Endodermal cell (in vitro differentiated cells): ENCODE results near the gene ARHGAP40. TPM values are rescaled to one million over a fixed set of nuclear protein-coding genes. Genes with fewer than 3 reads are reported as not detected.

Experiments used
- DNase-seq: peaks from one replicate; pipeline ENCODE4 v3.0.0-alpha.2; 2017
- H3K27ac ChIP-seq: 2 replicates; pipeline ENCODE4 v1.5.1; 2013; ENCODE audit warnings: mild to moderate bottlenecking, low read depth, low read length, moderate library complexity
- H3K27me3 ChIP-seq: 2 replicates; pipeline ENCODE4 v1.6.1; 2013; ENCODE audit warnings: mild to moderate bottlenecking, low read length, moderate library complexity; ENCODE audit not compliant: insufficient read depth, control insufficient read depth, poor library complexity, severe bottlenecking
- H3K36me3 ChIP-seq: 2 replicates; pipeline ENCODE4 v1.7.0; 2013; ENCODE audit warnings: mild to moderate bottlenecking, low read length, moderate library complexity; ENCODE audit not compliant: control insufficient read depth, insufficient read depth
- H3K4me1 ChIP-seq: one replicate; pipeline ENCODE4 v1.7.0; 2013; ENCODE audit warnings: low read length; ENCODE audit not compliant: control insufficient read depth, insufficient read depth
- H3K4me3 ChIP-seq: 2 replicates; pipeline ENCODE4 v1.5.1; 2013; ENCODE audit warnings: mild to moderate bottlenecking, low read length, moderate library complexity
- H3K9ac ChIP-seq: 2 replicates; pipeline ENCODE4 v1.6.1; 2013; ENCODE audit warnings: mild to moderate bottlenecking, low read length, moderate library complexity; ENCODE audit not compliant: poor library complexity, severe bottlenecking; ENCODE audit errors: extremely low read depth
- H3K9me3 ChIP-seq: 2 replicates; pipeline ENCODE4 v1.6.1; 2013; ENCODE audit warnings: mild to moderate bottlenecking, low read length, moderate library complexity; ENCODE audit not compliant: control insufficient read depth
- H3K27ac Mint-ChIP-seq: 2 replicates; pipeline ENCODE4 v1.8.0; 2020; ENCODE audit warnings: mixed read lengths
- H3K27me3 Mint-ChIP-seq: 2 replicates; pipeline ENCODE4 v1.8.0; 2021; ENCODE audit warnings: mild to moderate bottlenecking, mixed read lengths; ENCODE audit not compliant: insufficient read depth
- H3K36me3 Mint-ChIP-seq: 2 replicates; pipeline ENCODE4 v1.8.0; 2020; ENCODE audit warnings: low read depth, mixed read lengths
- H3K4me1 Mint-ChIP-seq: 2 replicates; pipeline ENCODE4 v1.8.0; 2020; ENCODE audit warnings: mixed read lengths
- H3K4me3 Mint-ChIP-seq: 2 replicates; pipeline ENCODE4 v1.8.0; 2020; ENCODE audit warnings: mild to moderate bottlenecking, moderate library complexity, mixed read lengths
- H3K9me3 Mint-ChIP-seq: 2 replicates; pipeline ENCODE4 v1.8.0; 2020; ENCODE audit warnings: mild to moderate bottlenecking, mixed read lengths
- CTCF ChIP-seq: fragments of 200-600 bp; sonication (generic); conservative IDR thresholded peaks from 2 replicates; pipeline ENCODE4 v1.5.0; 2021; ENCODE audit warnings: antibody characterized with exemption, mild to moderate bottlenecking
- WGBS, 2 experiments: methylation state at CpG; one replicate each; pipeline versions ENCODE4 v1.1.5 to v1.1.7; 2013; ENCODE audit warnings: missing lambda C conversion rate in 2 of 2, mixed read lengths in 1 of 2; ENCODE audit not compliant: insufficient coverage in 1 of 2, insufficient read length in 1 of 2; 5-methylcytosine and 5-hydroxymethylcytosine counted together
- total RNA-seq, 2 donors: library from RNA; stranded (reverse); fragmentation: NEBNext Ultra II Directional in 1 of 2; extraction: Animal tissue kit (Norgen Biotek cat#: 25700) in 1 of 2; gene quantifications; 2 replicates in 1 of 2; 3 replicates in 1 of 2; pipeline ENCODE4 v1.2.1, GENCODE V29; 2021

Gene ARHGAP40
- total RNA-seq, 2 donors from 2014 or later, result 5.5 to 18.5 TPM

GRCh38 chr20:38651154-38651553 lies 49.5 kb downstream of the ARHGAP40 start:
- no peak for TF ChIP-seq CTCF
- no peak for DNase-seq
- peaks cover 3% of the 10 kb centered on the region for H3K4me1 Mint-ChIP-seq
- Histone ChIP-seq H3K9ac (no peak overlapping the region), H3K9me3 (no peaks in the 10 kb centered on the region), H3K4me1 (no peaks in the 10 kb centered on the region), H3K36me3 (peaks cover 11% of the 10 kb centered on the region), H3K27me3 (no peaks in the 10 kb centered on the region), H3K4me3 (no peak overlapping the region), H3K27ac (no peak overlapping the region)
- WGBS, 2 experiments, result 79 to 81% methylated on average over 2 of the region's 2 CpGs
- no peaks in the 10 kb centered on the region for H3K9me3 Mint-ChIP-seq
- H3K4me3 Mint-ChIP-seq, result no peak overlapping the region
- peaks cover 38% of the 10 kb centered on the region for H3K27me3 Mint-ChIP-seq
- peaks cover 9% of the 10 kb centered on the region for H3K36me3 Mint-ChIP-seq
- H3K27ac Mint-ChIP-seq, result no peak overlapping the region

GRCh38 chr20:38651562-38651961 lies 50.0 kb downstream of the ARHGAP40 start:
- no peak overlapping the region for H3K27ac ChIP-seq
- DNase-seq, result no peak
- H3K36me3 ChIP-seq, result peaks cover 11% of the 10 kb centered on the region
- H3K4me3 ChIP-seq, result no peak overlapping the region
- H3K27me3 ChIP-seq, result no peaks in the 10 kb centered on the region
- H3K9me3 Mint-ChIP-seq, result no peaks in the 10 kb centered on the region
- no peak overlapping the region for H3K4me3 Mint-ChIP-seq
- no peak overlapping the region for H3K27ac Mint-ChIP-seq
- H3K4me1 ChIP-seq, result no peaks in the 10 kb centered on the region
- no peak overlapping the region for H3K9ac ChIP-seq
- 96% methylated on average over 3 to 6 of the region's 6 CpGs for WGBS, 2 experiments
- peaks cover 9% of the 10 kb centered on the region for H3K36me3 Mint-ChIP-seq
- TF ChIP-seq CTCF, result no peak
- no peaks in the 10 kb centered on the region for H3K9me3 ChIP-seq
- peaks cover 37% of the 10 kb centered on the region for H3K27me3 Mint-ChIP-seq
- no peaks in the 10 kb centered on the region for H3K4me1 Mint-ChIP-seq

DNA sequence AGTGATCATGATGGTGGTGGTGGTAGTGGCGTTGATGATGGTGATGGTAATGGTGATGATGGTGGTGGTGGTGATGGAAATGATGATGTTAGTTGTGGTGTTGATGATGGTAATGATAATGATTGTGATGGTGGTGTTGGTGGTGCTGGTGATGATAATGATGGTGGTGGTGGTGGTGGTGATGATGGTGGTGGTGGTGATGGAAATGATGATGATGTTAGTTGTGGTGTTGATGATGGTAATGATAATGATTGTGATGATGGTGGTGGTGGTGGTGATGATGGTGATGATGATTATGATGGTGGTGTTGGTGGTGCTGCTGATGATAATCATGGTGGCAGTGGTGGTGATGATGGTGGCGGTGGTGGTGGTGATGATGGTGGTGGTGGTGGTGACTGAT lies 51.4 kb downstream of the ARHGAP40 start:
- Histone ChIP-seq H3K9ac (no peak overlapping the region), H3K36me3 (peaks cover 6% of the 10 kb centered on the region), H3K4me1 (no peaks in the 10 kb centered on the region), H3K4me3 (no peak overlapping the region), H3K27ac (no peak overlapping the region), H3K9me3 (no peaks in the 10 kb centered on the region), H3K27me3 (no peaks in the 10 kb centered on the region)
- Mint-ChIP-seq H3K27ac (no peak overlapping the region), H3K36me3 (peaks cover 4% of the 10 kb centered on the region), H3K4me1 (no peaks in the 10 kb centered on the region), H3K27me3 (peaks cover 34% of the 10 kb centered on the region), H3K4me3 (no peak overlapping the region), H3K9me3 (no peaks in the 10 kb centered on the region)
- no peak for TF ChIP-seq CTCF
- WGBS, 2 experiments, result 89 to 98% methylated on average over 1 to 2 of the region's 2 CpGs
- no peak for DNase-seq
